HG02678 (cell line): ENCODE data around the gene PDLIM1.
"Not testable (repeated sequence)": the region's sequence is repeated elsewhere in the genome, so short reads cannot be mapped to it uniquely, and the experiment has no call there.

Experiments
- ATAC-seq: cut with Tn5 transposase; IDR thresholded peaks from one replicate; pipeline ENCODE4 v1.9.1; 2021; ENCODE audit warnings: mild to moderate bottlenecking, moderate library complexity; ENCODE audit not compliant: unreplicated experiment

The PDLIM1 gene

DNA sequence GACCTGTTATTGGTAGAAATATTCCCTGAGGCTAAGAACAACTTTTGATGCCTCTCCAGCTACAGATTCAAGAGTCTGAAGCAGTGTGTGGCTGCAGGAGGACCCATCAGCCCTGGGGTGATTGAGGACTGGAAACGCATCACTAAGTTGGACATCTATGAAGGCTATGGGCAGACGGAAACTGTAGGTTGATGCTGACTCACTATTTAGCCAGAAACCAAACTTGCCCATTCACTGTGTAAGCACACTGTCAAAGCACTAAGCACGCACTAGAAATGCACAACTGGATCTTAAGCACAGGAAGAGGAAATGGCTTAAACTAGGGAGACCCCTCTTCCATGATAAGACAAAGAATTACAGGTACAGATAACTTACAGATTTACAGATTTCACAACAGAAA, 76.0 kb downstream of the PDLIM1 start:
- peak; percentile 62 for ATAC-seq

DNA sequence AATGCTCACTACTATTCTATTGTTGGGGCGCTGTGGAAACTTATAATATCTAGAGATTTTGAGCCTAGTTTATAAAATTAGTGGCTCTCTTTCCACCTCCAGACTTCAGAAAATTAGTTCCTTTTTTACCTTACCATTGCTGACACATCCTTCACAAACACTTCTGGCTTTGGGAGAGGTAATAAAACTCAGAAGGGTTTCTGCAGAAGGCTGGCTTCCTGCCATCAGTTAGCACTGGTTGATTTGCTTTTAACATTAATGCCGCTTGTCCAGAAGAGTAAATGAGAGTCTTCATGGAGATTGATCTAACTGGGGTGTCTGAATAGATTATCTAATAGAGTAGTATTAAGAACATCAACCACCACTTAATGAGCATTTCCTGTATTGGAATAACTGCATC, 76.4 kb downstream of the PDLIM1 start:
- ATAC-seq = no peak

- ATAC-seq = no peak
Observed at GRCh38 chr10:95211606-95212279, 79.1 kb downstream of the PDLIM1 start.

GRCh38 chr10:95209509-95210127, 81.2 kb downstream of the PDLIM1 start:
- ATAC-seq = no peak

DNA sequence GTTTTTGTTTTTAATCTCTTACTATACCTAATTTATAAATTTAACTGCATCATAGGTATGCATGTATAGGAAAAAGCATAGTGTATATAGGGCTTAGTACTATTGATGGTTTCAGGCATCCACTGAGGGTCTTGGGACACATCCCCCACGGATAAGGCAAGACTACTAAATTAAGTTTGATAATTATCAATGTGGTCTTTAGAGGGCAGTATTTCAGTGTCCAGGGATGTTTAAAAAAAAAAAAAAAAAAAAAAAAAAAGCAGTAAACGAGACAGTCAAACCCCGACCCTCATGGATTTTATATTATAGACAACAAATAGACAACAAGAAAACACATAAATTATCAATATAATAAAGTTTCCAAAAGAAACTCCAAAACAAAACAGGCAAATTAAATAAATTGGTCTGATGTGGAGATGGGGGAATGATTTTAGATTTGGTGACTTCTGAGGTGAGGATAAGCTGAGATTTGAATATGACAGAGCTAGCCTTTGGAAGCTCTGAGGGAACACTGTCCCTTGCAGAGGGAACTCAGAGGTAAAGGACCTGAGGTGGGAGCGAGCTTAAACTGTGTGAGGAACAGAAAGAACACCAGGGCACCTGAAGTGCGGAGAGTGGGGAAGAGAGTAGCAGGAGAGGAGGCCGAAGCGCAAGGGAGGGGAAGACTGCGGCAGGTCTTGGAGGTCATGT, 82.0 kb downstream of the PDLIM1 start:
- ATAC-seq = no peak

- ATAC-seq = not testable (repeated sequence)
Observed at GRCh38 chr10:95202865-95203264, 87.9 kb downstream of the PDLIM1 start.

DNA sequence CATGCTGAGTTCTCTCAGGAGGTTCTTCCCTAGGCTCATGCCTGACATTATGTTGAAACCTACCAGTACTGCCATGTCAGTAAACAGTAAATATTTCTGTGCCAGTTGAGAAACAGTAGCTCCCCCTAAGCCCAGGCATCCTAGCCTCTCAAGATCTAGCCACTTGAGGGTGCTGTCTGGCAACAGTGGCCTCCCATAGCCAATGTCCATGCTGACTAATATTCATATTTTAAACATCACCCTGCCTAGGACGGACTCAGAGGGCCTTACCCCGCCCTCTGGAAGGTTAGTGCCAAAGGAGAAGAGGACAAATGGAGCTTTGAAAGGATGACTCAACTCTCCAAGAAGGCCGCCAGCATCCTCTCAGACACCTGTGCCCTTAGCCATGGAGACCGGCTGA, 89.1 kb downstream of the PDLIM1 start:
- no peak for ATAC-seq

DNA sequence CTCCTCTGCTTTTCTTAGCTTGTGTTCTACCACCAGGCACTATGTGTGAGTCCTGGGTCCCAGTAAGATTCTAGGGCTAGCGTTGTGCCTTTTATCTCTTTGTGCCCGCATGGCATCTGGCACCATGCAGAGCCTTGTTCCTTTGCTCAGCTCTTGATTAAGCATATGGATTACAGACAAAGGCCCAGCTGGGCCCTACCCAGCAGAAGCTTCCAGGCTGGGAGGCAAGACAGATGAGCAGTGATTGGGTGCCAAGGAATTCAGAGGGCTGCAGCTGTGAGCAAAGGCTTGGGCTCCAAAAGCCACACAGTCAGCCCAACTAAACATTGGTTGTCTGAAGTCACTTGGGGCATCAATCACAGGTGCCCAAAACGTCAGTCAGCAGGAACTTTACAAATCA, 94.8 kb downstream of the PDLIM1 start:
- no peak for ATAC-seq

DNA sequence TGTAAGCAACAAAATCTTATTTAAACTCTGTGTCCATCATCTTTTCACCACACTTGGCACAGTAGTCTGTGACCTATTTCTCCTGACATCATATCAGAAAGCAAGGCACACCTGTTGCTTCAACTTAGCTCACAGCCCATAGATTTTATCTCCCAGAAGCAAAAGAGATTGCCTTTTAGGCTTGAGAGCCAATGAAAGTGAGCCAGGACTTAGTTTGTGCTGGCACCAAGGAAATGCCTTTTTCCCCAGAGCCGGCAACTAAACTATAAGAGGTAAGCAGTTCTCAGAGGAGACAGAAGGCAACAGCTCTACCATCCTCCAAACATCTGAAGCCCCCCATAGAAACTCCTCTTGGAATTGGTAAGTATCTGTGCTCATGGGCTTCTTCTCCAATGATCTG, 96.9 kb downstream of the PDLIM1 start, which contains the start of gene ACSM6:
Gene ACSM6, plus strand, starts transcription at position 295 of the 400 bp plus-strand sequence. CDS start 248 bp downstream, outside the sequence.
- ATAC-seq = no peak

- no peak for ATAC-seq
Observed at GRCh38 chr10:95188593-95188992, 102.2 kb downstream of the PDLIM1 start.

GRCh38 chr10:95187617-95188016, 103.2 kb downstream of the PDLIM1 start:
- no peak for ATAC-seq
